SK-MEL-5 (cell line): ENCODE measurements around the gene FAM47C. TPM values are rescaled to one million over a fixed set of nuclear protein-coding genes. Genes with fewer than 3 reads are reported as not detected.
"Not testable (repeated sequence)": the region's sequence is repeated elsewhere in the genome, so short reads cannot be mapped to it uniquely, and the experiment has no call there.

Source experiments
- DNase-seq: peaks from one replicate; pipeline ENCODE4 v3.0.0-alpha.2; 2016; ENCODE audit warnings: low read depth, low spot score
- in situ Hi-C: cut with HindIII; loops from 2 replicates; pipeline ENCODE4 v1.10.0; 2016; ENCODE audit warnings: low sequenced_read_pairs, high pct_unique_total_duplicates, low pct_unique_long_range_greater_than_20kb
- polyA plus RNA-seq, 2 experiments: library from polyadenylated mRNA; depleted of rRNA; stranded (reverse); fragments of >200 nt; gene quantifications; 2 replicates each; pipeline ENCODE4 v1.2.3, GENCODE V29; 2015
- total RNA-seq: library from RNA; depleted of rRNA; stranded (reverse); fragments of >200 nt; shearing (Covaris generic); gene quantifications from 2 replicates; pipeline ENCODE4 v1.2.3, GENCODE V29; 2014; rRNA removed

The FAM47C gene
- total RNA-seq = not detected in 2 replicates
- not detected in 2 replicates for polyA plus RNA-seq (2015; cell fraction: cytosol; rRNA removed)
- polyA plus RNA-seq (2015; cell fraction: nucleus; rRNA removed) = 0.05 TPM in 1 of 2 replicates, not detected in the other

GRCh38 chrX:37008182-37008581, at the start of gene FAM47C:
Gene FAM47C, plus strand, starts transcription at chrX:37008366. Its CDS starts 45 bp downstream, at chrX:37008411.
- DNase-seq, in situ Hi-C loops: not testable (repeated sequence)

- in situ Hi-C loops = no loop called here
- DNase-seq = peak; percentile 40
Measured at GRCh38 chrX:36961590-36961989, 46.6 kb upstream of the FAM47C start.

- in situ Hi-C loops = no loop called here
- DNase-seq = no peak
Measured at GRCh38 chrX:36963069-36963808, 44.9 kb upstream of the FAM47C start.

GRCh38 chrX:36963852-36964251, 44.3 kb upstream of the FAM47C start:
- DNase-seq = no peak
- in situ Hi-C loops = no loop called here

GRCh38 chrX:36973575-36973974, 34.6 kb upstream of the FAM47C start:
- in situ Hi-C loops = no loop called here

GRCh38 chrX:36974911-36975310, 33.3 kb upstream of the FAM47C start:
- DNase-seq = no peak
- in situ Hi-C loops = no loop called here

More at GRCh38 chrX:36973575-36973974, 34.6 kb upstream of the FAM47C start:
- DNase-seq = no peak

- in situ Hi-C loops = no loop called here
- DNase-seq = no peak
Measured at GRCh38 chrX:36978886-36979285, 29.3 kb upstream of the FAM47C start.

GRCh38 chrX:36983831-36984230, 24.3 kb upstream of the FAM47C start:
- in situ Hi-C loops = no loop called here
- DNase-seq = no peak

- in situ Hi-C loops = not testable (repeated sequence)
- DNase-seq = peak; percentile 8
Measured at GRCh38 chrX:36985416-36986209, 22.6 kb upstream of the FAM47C start.

- in situ Hi-C loops = no loop called here
Measured at GRCh38 chrX:36986231-36986630, 21.9 kb upstream of the FAM47C start.

GRCh38 chrX:36987212-36987611, 21.0 kb upstream of the FAM47C start:
- in situ Hi-C loops, DNase-seq: not testable (repeated sequence)

More at GRCh38 chrX:36986231-36986630, 21.9 kb upstream of the FAM47C start:
- DNase-seq = no peak

GRCh38 chrX:37000140-37000539, 8.0 kb upstream of the FAM47C start:
- in situ Hi-C loops = no loop called here
- DNase-seq = no peak

- DNase-seq = no peak
- in situ Hi-C loops = no loop called here
Measured at GRCh38 chrX:37010496-37010895, 2.3 kb downstream of the FAM47C start.

GRCh38 chrX:37034260-37034659, 26.1 kb downstream of the FAM47C start:
- in situ Hi-C loops, DNase-seq: not testable (repeated sequence)

- in situ Hi-C loops, DNase-seq: not testable (repeated sequence)
Measured at GRCh38 chrX:37036674-37037220, 28.6 kb downstream of the FAM47C start.

- DNase-seq, in situ Hi-C loops: not testable (repeated sequence)
Measured at GRCh38 chrX:37038814-37039213, 30.6 kb downstream of the FAM47C start.

GRCh38 chrX:37042956-37043885, 35.1 kb downstream of the FAM47C start:
- in situ Hi-C loops, DNase-seq: not testable (repeated sequence)
